ENCODE data around the gene CCKAR.

DNA sequence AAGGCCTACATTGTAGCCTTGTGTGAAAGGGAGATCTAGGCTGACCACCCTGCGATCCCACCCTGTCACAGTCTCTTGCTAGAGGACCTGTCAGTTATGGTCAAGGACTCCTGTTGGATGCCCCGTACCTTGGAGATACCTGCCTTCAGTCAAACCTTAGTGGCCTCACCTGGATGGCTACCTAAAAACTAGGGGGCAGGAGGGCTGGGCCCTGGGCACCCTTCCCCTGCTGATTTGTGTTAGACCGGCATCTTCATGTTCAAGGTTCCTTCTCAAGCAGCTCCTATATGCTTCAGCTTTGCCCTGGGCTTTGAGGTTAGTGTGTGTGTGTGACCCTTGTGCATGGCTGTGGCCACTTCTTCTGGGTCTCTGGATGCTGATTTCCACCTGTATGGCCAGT is 35.3 kb downstream of the CCKAR start:
- no peak for TF ChIP-seq POLR2A (IDR thresholded peaks at IDR 0.05)
- TF ChIP-seq, protein P1, sequence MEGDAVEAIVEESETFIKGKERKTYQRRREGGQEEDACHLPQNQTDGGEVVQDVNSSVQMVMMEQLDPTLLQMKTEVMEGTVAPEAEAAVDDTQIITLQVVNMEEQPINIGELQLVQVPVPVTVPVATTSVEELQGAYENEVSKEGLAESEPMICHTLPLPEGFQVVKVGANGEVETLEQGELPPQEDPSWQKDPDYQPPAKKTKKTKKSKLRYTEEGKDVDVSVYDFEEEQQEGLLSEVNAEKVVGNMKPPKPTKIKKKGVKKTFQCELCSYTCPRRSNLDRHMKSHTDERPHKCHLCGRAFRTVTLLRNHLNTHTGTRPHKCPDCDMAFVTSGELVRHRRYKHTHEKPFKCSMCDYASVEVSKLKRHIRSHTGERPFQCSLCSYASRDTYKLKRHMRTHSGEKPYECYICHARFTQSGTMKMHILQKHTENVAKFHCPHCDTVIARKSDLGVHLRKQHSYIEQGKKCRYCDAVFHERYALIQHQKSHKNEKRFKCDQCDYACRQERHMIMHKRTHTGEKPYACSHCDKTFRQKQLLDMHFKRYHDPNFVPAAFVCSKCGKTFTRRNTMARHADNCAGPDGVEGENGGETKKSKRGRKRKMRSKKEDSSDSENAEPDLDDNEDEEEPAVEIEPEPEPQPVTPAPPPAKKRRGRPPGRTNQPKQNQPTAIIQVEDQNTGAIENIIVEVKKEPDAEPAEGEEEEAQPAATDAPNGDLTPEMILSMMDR (IDR thresholded peaks at IDR 0.05) = no peak

All from prostate gland (tissue), 2 donors.